ENCODE data around the gene SERPINH1. TPM values are rescaled to one million over a fixed set of nuclear protein-coding genes. Genes with fewer than 3 reads are reported as not detected.

SERPINH1 gene
- 1,065 and 1,511 TPM in 2 replicates for total RNA-seq

GRCh38 chr11:75562048-75562835 is at the start of gene SERPINH1:
Gene SERPINH1 (plus strand): TSS chr11:75562253. CDS start chr11:75566350, 4,097 bp downstream.

GRCh38 chr11:75525433-75526191 is 36.4 kb upstream of the SERPINH1 start, which contains the start of gene GDPD5:
Gene GDPD5 (minus strand): TSS chr11:75525941. CDS start chr11:75477735, 48,206 bp downstream.

Other genes with a start within 250 kb of the SERPINH1 start
- 14.7 and 20.0 TPM in 2 replicates for gene ARRB1, start 210.6 kb upstream of the SERPINH1 start, total RNA-seq
- 931 and 1,241 TPM in 2 replicates for gene RPS3, start 162.7 kb upstream of the SERPINH1 start, total RNA-seq
- gene KLHL35, start 129.1 kb upstream of the SERPINH1 start, total RNA-seq, result 1.5 and 2.2 TPM in 2 replicates
- 7.3 and 8.0 TPM in 2 replicates for gene GDPD5, start 36.3 kb upstream of the SERPINH1 start, total RNA-seq
- 1.9 and 5.0 TPM in 2 replicates for gene MAP6, start 106.8 kb downstream of the SERPINH1 start, total RNA-seq
- gene MOGAT2, start 155.6 kb downstream of the SERPINH1 start, total RNA-seq, result not detected in 2 replicates
- 0.49 and 0.81 TPM in 2 replicates for gene DGAT2, start 206.5 kb downstream of the SERPINH1 start, total RNA-seq

Measured in hair follicle dermal papilla cell (primary cell).